H1 (cell line): ENCODE results near the gene MYOD1. TPM values are rescaled to one million over a fixed set of nuclear protein-coding genes. Genes with fewer than 3 reads are reported as not detected.

Experiments used
- CTCF ChIA-PET: fragments of 300-600 bp; sonication (Branson Sonifier 250); formaldehyde crosslinking; loops from one replicate; lab custom pipeline; 2021; ENCODE audit not compliant: partially characterized antibody; lab: Charles Lee
- POLR2A ChIA-PET: fragments of 300-600 bp; sonication (Branson Sonifier 250); formaldehyde crosslinking; loops from one replicate; lab custom pipeline; 2021; ENCODE audit warnings: inconsistent platforms; ENCODE audit not compliant: partially characterized antibody; lab: Charles Lee
- DNase-seq, 2 experiments: peaks; one replicate each; pipeline versions ENCODE4 v3.0.0 to v3.0.0-alpha.2; 2010 to 2022; ENCODE audit warnings: low spot score in 2 of 2, low read depth in 1 of 2, mixed read lengths in 1 of 2
- FAIRE-seq: peaks from 2 replicates; lab custom pipeline; 2011; peaks lifted over from hg19 to GRCh38; lab: Jason Lieb, UNC
- H2AFZ ChIP-seq: 2 replicates; pipeline ENCODE4 v1.8.1; 2012; ENCODE audit warnings: low read length, inconsistent platforms
- H2AK5ac ChIP-seq: 2 replicates; pipeline ENCODE4 v1.6.1; 2013; ENCODE audit warnings: low read depth, low read length
- H2BK120ac ChIP-seq: replicated peaks from 2 replicates; pipeline ENCODE3; 2013; ENCODE audit warnings: low read depth, low read length, inconsistent platforms
- H2BK12ac ChIP-seq: 2 replicates; pipeline ENCODE4 v1.6.1; 2013; ENCODE audit warnings: low read depth, low read length
- H2BK15ac ChIP-seq: 2 replicates; pipeline ENCODE4 v1.6.1; 2013; ENCODE audit warnings: low read length
- H2BK20ac ChIP-seq: 2 replicates; pipeline ENCODE4 v1.6.1; 2013; ENCODE audit warnings: low read length
- H2BK5ac ChIP-seq: 2 replicates; pipeline ENCODE4 v1.6.1; 2013; ENCODE audit warnings: low read depth, low read length
- H3K14ac ChIP-seq: 2 replicates; pipeline ENCODE4 v1.6.1; 2013; ENCODE audit warnings: inconsistent platforms; ENCODE audit not compliant: insufficient read length
- H3K18ac ChIP-seq: 2 replicates; pipeline ENCODE4 v1.6.1; 2013; ENCODE audit warnings: low read length; ENCODE audit errors: extremely low read depth
- H3K23ac ChIP-seq: 2 replicates; pipeline ENCODE4 v1.6.1; 2013; ENCODE audit warnings: inconsistent platforms; ENCODE audit not compliant: insufficient read length
- H3K23me2 ChIP-seq: 2 replicates; pipeline ENCODE4 v1.6.1; 2013; ENCODE audit warnings: low read depth, low read length
- H3K27ac ChIP-seq: 2 replicates; pipeline ENCODE4 v1.6.1; 2011; ENCODE audit warnings: low read depth, low read length, inconsistent platforms
- H3K27me3 ChIP-seq, 4 experiments: replicated peaks in 1 of 4; 1 replicate in 1 of 4; 2 replicates in 3 of 4; pipeline versions ENCODE4 v1.6.1 to v1.8.1; 2011 to 2013; ENCODE audit warnings: low read length in 3 of 4, mild to moderate bottlenecking in 3 of 4, inconsistent platforms in 2 of 4, mixed read lengths in 2 of 4, moderate library complexity in 1 of 4; ENCODE audit not compliant: control insufficient read depth in 3 of 4, insufficient read depth in 3 of 4; ENCODE audit errors: extremely low read depth in 1 of 4
- H3K36me3 ChIP-seq, 4 experiments: 2 replicates each; pipeline versions ENCODE4 v1.6.1 to v1.8.1; 2011 to 2013; ENCODE audit warnings: mild to moderate bottlenecking in 4 of 4, low read length in 3 of 4, moderate library complexity in 2 of 4, control low read depth in 1 of 4, inconsistent platforms in 1 of 4; ENCODE audit not compliant: insufficient read depth in 4 of 4, control insufficient read depth in 2 of 4
- H3K4ac ChIP-seq: replicated peaks from 2 replicates; pipeline ENCODE3; 2013; ENCODE audit warnings: low read length, low read depth, mixed read lengths, inconsistent platforms; ENCODE audit not compliant: insufficient read length
- H3K4me1 ChIP-seq, 4 experiments: replicated peaks in 1 of 4; 1 replicate in 1 of 4; 2 replicates in 3 of 4; pipeline versions ENCODE4 v1.6.1 to v1.8.1; 2011 to 2013; ENCODE audit warnings: low read length in 3 of 4, inconsistent platforms in 2 of 4, mixed read lengths in 1 of 4; ENCODE audit not compliant: insufficient read depth in 4 of 4, control insufficient read depth in 3 of 4
- H3K4me2 ChIP-seq, 2 experiments: 2 replicates each; pipeline versions ENCODE4 v1.6.1 to v1.8.1; 2011 to 2013; ENCODE audit warnings: low read depth in 2 of 2, low read length in 2 of 2, control low read depth in 1 of 2, inconsistent platforms in 1 of 2, mild to moderate bottlenecking in 1 of 2; ENCODE audit not compliant: insufficient read depth in 1 of 2
- H3K4me3 ChIP-seq, 4 experiments: fragments of 200-600, 300-600 bp in 1 of 4; sonication (generic), shearing (Covaris generic), sonication (Bioruptor Twin) in 1 of 4; 2 replicates each; pipeline versions ENCODE4 v1.5.1 to v1.8.1; 2011 to 2016; ENCODE audit warnings: low read length in 4 of 4, low read depth in 3 of 4, control low read depth in 2 of 4, inconsistent platforms in 2 of 4, mild to moderate bottlenecking in 2 of 4, mixed read lengths in 1 of 4, moderate library complexity in 1 of 4; ENCODE audit not compliant: insufficient read depth in 2 of 4; ENCODE audit errors: extremely low read depth in 1 of 4
- H3K56ac ChIP-seq: replicated peaks from 2 replicates; pipeline ENCODE3; 2013; ENCODE audit warnings: low read depth, mild to moderate bottlenecking, mixed read lengths, low read length, inconsistent platforms; ENCODE audit not compliant: insufficient read length
- H3K79me1 ChIP-seq: 2 replicates; pipeline ENCODE4 v1.6.1; 2013; ENCODE audit warnings: low read depth, low read length, control low read depth
- H3K79me2 ChIP-seq, 2 experiments: 2 replicates each; pipeline versions ENCODE4 v1.6.1 to v1.8.1; 2012 to 2013; ENCODE audit warnings: low read length in 2 of 2, mild to moderate bottlenecking in 2 of 2, inconsistent platforms in 1 of 2; ENCODE audit not compliant: insufficient read depth in 2 of 2, control insufficient read depth in 1 of 2
- H3K9ac ChIP-seq, 4 experiments: replicated peaks in 1 of 4; 1 replicate in 1 of 4; 2 replicates in 3 of 4; pipeline versions ENCODE4 v1.6.1 to v1.8.1; 2011 to 2013; ENCODE audit warnings: low read depth in 3 of 4, low read length in 3 of 4, control low read depth in 2 of 4, mild to moderate bottlenecking in 2 of 4, moderate library complexity in 2 of 4, inconsistent platforms in 1 of 4; ENCODE audit errors: extremely low read depth in 1 of 4
- H3K9me3 ChIP-seq, 2 experiments: 2 replicates each; pipeline versions ENCODE4 v1.6.1 to v1.8.1; 2012 to 2013; ENCODE audit warnings: mild to moderate bottlenecking in 2 of 2, moderate library complexity in 2 of 2, control low read depth in 1 of 2, inconsistent platforms in 1 of 2, low read depth in 1 of 2, low read length in 1 of 2, mixed read lengths in 1 of 2; ENCODE audit not compliant: insufficient read depth in 2 of 2
- H4K20me1 ChIP-seq, 2 experiments: replicated peaks in 1 of 2; 2 replicates each; pipeline versions ENCODE3 to v1.8.1; 2011 to 2013; ENCODE audit warnings: inconsistent platforms in 2 of 2, low read length in 2 of 2, mild to moderate bottlenecking in 1 of 2; ENCODE audit not compliant: insufficient read depth in 2 of 2, control insufficient read depth in 1 of 2
- H4K5ac ChIP-seq: 2 replicates; pipeline ENCODE4 v1.6.1; 2013; ENCODE audit warnings: low read length, low read depth, mixed read lengths, inconsistent platforms; ENCODE audit not compliant: insufficient read length
- H4K8ac ChIP-seq: 2 replicates; pipeline ENCODE4 v1.8.0; 2013; ENCODE audit warnings: mild to moderate bottlenecking, moderate library complexity, low read length, inconsistent platforms; ENCODE audit not compliant: insufficient read depth; ENCODE audit errors: extremely low read depth
- H4K91ac ChIP-seq: replicated peaks from 2 replicates; pipeline ENCODE3; 2013; ENCODE audit warnings: low read length, mixed read lengths, inconsistent platforms; ENCODE audit not compliant: insufficient read length
- JUND ChIP-seq: IDR thresholded peaks from 2 replicates; pipeline ENCODE4 v1.6.1; 2011; ENCODE audit warnings: mild to moderate bottlenecking, improper control_type of control experiment, low read length
- PHF8 ChIP-seq: fragments of 200-600 bp; sonication (generic); conservative IDR thresholded peaks from 2 replicates; pipeline ENCODE4 v1.7.1; 2012; ENCODE audit warnings: low read depth, mild to moderate bottlenecking, inconsistent platforms, low read length, moderate library complexity
- POU5F1 ChIP-seq: IDR thresholded peaks from 2 replicates; pipeline ENCODE4 v1.6.1; 2011; ENCODE audit warnings: low read depth, mild to moderate bottlenecking, low read length, moderate library complexity
- RFX5 ChIP-seq: IDR thresholded peaks from 2 replicates; pipeline ENCODE4 v1.6.1; 2011; ENCODE audit warnings: low read depth, low read length, improper control_type of control experiment, borderline replicate concordance
- SIX5 ChIP-seq: IDR thresholded peaks from 2 replicates; pipeline ENCODE4 v1.6.1; 2011; ENCODE audit warnings: mild to moderate bottlenecking, low read depth, low read length
- TBP ChIP-seq: IDR thresholded peaks from 2 replicates; pipeline ENCODE4 v1.6.1; 2011; ENCODE audit warnings: low read depth, low read length, improper control_type of control experiment
- TCF12 ChIP-seq: IDR thresholded peaks from 2 replicates; pipeline ENCODE4 v1.6.1; 2011; ENCODE audit warnings: low read depth, mild to moderate bottlenecking, low read length
- WGBS, 2 experiments: shearing (Covaris generic) in 1 of 2; methylation state at CpG; one replicate each; pipeline versions ENCODE4 v1.1.6 to v1.1.7; 2013 to 2015; ENCODE audit warnings: low lambda C conversion rate in 2 of 2, mixed read lengths in 2 of 2, inconsistent platforms in 1 of 2, low coverage in 1 of 2, missing lambda C conversion rate in 1 of 2; ENCODE audit not compliant: insufficient replicate concordance in 2 of 2, insufficient coverage in 1 of 2, insufficient read length in 1 of 2; ENCODE audit errors: extremely low coverage in 1 of 2, missing lambda C conversion rate in 1 of 2; 5-methylcytosine and 5-hydroxymethylcytosine counted together
- polyA plus RNA-seq, 7 experiments: library from polyadenylated mRNA; depleted of rRNA in 3 of 7; stranded (reverse) in 5 of 7; unstranded in 2 of 7; fragments of >200 nt in 5 of 7; fragments of 200-250 nt in 2 of 7; gene quantifications; 1 replicate in 5 of 7; 2 replicates in 1 of 7; 4 replicates in 1 of 7; pipeline versions ENCODE4 v1.2.1 to v1.2.3, GENCODE V29; 2011 to 2013; ENCODE audit warnings: missing spikeins in 2 of 7, mixed read lengths in 2 of 7
- total RNA-seq: library from RNA; stranded (reverse); fragmentation: NEBNext Ultra II Directional; extraction: Animal tissue kit (Norgen Biotek cat#: 25700); gene quantifications from 2 replicates; pipeline ENCODE4 v1.2.1, GENCODE V29; 2021
- TF ChIP-seq, protein P1 (sequence below), 3 experiments: IDR thresholded peaks; 1 replicate in 2 of 3; 2 replicates in 1 of 3; pipeline versions ENCODE4 v1.5.1 to v1.6.1; 2011; ENCODE audit warnings: low read length in 3 of 3, mild to moderate bottlenecking in 3 of 3, inconsistent platforms in 2 of 3, low read depth in 1 of 3, moderate library complexity in 1 of 3; ENCODE audit not compliant: insufficient read depth in 1 of 3; ENCODE audit errors: control extremely low read depth in 1 of 3

MYOD1 gene
- total and polyA plus RNA-seq, 2 of the 8 experiments (the other 6 are each of a cell fraction or from before 2014, with no cell fraction given) = not detected

GRCh38 chr11:17724020-17724908 is 4.9 kb downstream of the MYOD1 start:
- DNase-seq (no peak), FAIRE-seq (no peak)
- H2AK5ac ChIP-seq = no peak overlapping the region
- H3K27me3 ChIP-seq = peaks cover 31 to 51% (median 39%) of the 10 kb centered on the region in 4 experiments
- H2BK20ac ChIP-seq = no peak overlapping the region
- peaks cover 0 to 5% of the 10 kb centered on the region in 2 experiments; a peak in 1 of 4 replicates for H3K9me3 ChIP-seq
- H2BK5ac ChIP-seq = no peak overlapping the region
- peaks cover 0 to 23% (median 13%) of the 10 kb centered on the region in 4 experiments; a peak in 6 of 7 replicates for H3K4me1 ChIP-seq
- 82% methylated on average over 10 of the region's 10 CpGs; no CpG with 5 or more reads in 1 of the 2 experiments for WGBS, 2 experiments
- no peak overlapping the region for H3K9ac ChIP-seq
- peaks cover 7 to 10% of the 10 kb centered on the region in 2 experiments for H4K20me1 ChIP-seq
- no peak overlapping the region for H4K91ac ChIP-seq
- H3K4ac ChIP-seq = no peak overlapping the region
- no peak overlapping the region for H4K5ac ChIP-seq
- no peak overlapping the region for H2AFZ ChIP-seq
- no peaks in the 10 kb centered on the region; a peak in 1 of 8 replicates for H3K36me3 ChIP-seq
- ChIA-PET CTCF (interaction anchor here (0.9 to 15.7 kb wide), 13 partner anchors 12 to 254 kb away, joined by 3 to 290 read pairs (median 5); partner anchors contain the start of gene KCNC1), POLR2A (no interaction called here)
- H3K23me2 ChIP-seq = peaks cover 6% of the 10 kb centered on the region; the same call in 1 of the 2 replicates
- no peak overlapping the region for H3K23ac ChIP-seq
- H3K14ac ChIP-seq = no peak overlapping the region
- no peak overlapping the region for H2BK120ac ChIP-seq
- H3K27ac ChIP-seq = no peak overlapping the region
- no peaks in the 10 kb centered on the region for H3K79me1 ChIP-seq
- no peak overlapping the region for H3K4me3 ChIP-seq
- H2BK15ac ChIP-seq = no peak overlapping the region
- no peaks in the 10 kb centered on the region for H3K79me2 ChIP-seq
- H3K18ac ChIP-seq = no peak overlapping the region
- no peak overlapping the region for H3K56ac ChIP-seq
- H4K8ac ChIP-seq = no peak overlapping the region
- H3K4me2 ChIP-seq = no peak overlapping the region
- H2BK12ac ChIP-seq = no peak overlapping the region
- TF ChIP-seq PHF8 (no peak), TBP (no peak), POU5F1 (no peak), JUND (no peak), TCF12 (no peak), SIX5 (no peak), RFX5 (no peak)
- TF ChIP-seq, protein P1, sequence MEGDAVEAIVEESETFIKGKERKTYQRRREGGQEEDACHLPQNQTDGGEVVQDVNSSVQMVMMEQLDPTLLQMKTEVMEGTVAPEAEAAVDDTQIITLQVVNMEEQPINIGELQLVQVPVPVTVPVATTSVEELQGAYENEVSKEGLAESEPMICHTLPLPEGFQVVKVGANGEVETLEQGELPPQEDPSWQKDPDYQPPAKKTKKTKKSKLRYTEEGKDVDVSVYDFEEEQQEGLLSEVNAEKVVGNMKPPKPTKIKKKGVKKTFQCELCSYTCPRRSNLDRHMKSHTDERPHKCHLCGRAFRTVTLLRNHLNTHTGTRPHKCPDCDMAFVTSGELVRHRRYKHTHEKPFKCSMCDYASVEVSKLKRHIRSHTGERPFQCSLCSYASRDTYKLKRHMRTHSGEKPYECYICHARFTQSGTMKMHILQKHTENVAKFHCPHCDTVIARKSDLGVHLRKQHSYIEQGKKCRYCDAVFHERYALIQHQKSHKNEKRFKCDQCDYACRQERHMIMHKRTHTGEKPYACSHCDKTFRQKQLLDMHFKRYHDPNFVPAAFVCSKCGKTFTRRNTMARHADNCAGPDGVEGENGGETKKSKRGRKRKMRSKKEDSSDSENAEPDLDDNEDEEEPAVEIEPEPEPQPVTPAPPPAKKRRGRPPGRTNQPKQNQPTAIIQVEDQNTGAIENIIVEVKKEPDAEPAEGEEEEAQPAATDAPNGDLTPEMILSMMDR (IDR thresholded peaks at IDR 0.05; ENCODE audit: control extremely low read depth in 1 of 3, insufficient read depth in 1 of 3, low read depth in 1 of 3, low read length in 3 of 3) = no peak
